Measurements from ENCODE around the gene ACER3.

ACER3 gene

DNA sequence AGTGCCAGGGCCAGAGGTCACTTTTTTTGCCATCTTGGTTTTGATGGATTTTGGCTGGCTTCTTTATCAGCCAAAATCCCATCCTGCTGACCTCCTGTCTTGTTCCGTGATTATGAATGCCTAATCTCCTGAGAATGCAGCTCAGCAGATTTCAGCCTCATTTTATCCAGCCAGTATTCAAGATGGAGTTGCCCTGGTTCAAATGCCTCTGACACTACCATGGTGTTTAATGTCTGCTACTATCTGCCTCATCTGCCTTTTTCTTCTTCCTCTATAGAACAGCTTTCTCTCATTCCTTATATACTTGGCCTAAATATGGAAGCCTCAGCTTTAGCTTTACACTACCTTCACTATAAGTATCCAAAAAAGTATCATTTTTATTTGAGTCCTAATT is 50.7 kb downstream of the ACER3 start:
- Histone ChIP-seq H3K4me3 (replicated peaks; ENCODE audit: insufficient read depth, low read length) (no peak overlapping the region), H3K27ac (replicated peaks) (no peak overlapping the region), H3K27me3 (ENCODE audit: insufficient read depth, poor library complexity, severe bottlenecking) (no peaks in the 10 kb centered on the region)
- TF ChIP-seq GABPA (IDR thresholded peaks at IDR 0.05; ENCODE audit: low read depth) = no peak
- TF ChIP-seq, protein P1, sequence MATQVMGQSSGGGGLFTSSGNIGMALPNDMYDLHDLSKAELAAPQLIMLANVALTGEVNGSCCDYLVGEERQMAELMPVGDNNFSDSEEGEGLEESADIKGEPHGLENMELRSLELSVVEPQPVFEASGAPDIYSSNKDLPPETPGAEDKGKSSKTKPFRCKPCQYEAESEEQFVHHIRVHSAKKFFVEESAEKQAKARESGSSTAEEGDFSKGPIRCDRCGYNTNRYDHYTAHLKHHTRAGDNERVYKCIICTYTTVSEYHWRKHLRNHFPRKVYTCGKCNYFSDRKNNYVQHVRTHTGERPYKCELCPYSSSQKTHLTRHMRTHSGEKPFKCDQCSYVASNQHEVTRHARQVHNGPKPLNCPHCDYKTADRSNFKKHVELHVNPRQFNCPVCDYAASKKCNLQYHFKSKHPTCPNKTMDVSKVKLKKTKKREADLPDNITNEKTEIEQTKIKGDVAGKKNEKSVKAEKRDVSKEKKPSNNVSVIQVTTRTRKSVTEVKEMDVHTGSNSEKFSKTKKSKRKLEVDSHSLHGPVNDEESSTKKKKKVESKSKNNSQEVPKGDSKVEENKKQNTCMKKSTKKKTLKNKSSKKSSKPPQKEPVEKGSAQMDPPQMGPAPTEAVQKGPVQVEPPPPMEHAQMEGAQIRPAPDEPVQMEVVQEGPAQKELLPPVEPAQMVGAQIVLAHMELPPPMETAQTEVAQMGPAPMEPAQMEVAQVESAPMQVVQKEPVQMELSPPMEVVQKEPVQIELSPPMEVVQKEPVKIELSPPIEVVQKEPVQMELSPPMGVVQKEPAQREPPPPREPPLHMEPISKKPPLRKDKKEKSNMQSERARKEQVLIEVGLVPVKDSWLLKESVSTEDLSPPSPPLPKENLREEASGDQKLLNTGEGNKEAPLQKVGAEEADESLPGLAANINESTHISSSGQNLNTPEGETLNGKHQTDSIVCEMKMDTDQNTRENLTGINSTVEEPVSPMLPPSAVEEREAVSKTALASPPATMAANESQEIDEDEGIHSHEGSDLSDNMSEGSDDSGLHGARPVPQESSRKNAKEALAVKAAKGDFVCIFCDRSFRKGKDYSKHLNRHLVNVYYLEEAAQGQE (IDR thresholded peaks at IDR 0.05; ENCODE audit: insufficient replicate concordance, low read depth) = no peak
- no peak for DNase-seq (ENCODE audit: low read depth in 1 of 2, low spot score in 1 of 2)

DNA sequence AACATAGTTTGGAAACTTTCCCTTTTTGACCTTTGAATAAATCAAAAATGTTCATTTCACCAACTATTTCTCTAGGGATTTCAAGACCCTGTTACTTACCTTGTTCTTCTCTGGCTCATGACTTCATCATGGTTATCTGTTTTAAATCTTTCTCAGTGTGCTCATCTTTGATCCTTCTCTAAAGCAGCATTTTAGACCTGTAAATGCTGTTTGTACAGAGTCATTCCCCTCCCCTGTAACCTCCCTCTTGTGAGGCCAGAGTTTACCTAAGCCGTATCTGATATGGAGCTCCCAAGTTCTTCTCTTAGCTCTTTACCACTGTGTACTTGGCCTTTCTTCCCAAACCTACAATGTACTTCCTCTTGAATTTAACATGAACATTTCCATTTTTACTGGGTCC is 56.0 kb downstream of the ACER3 start:
- no peaks in the 10 kb centered on the region for H3K27me3 ChIP-seq (ENCODE audit: insufficient read depth, poor library complexity, severe bottlenecking)
- no peak overlapping the region for H3K27ac ChIP-seq (replicated peaks)
- no peak overlapping the region for H3K4me3 ChIP-seq (replicated peaks; ENCODE audit: insufficient read depth, low read length)
- TF ChIP-seq, protein P1 (IDR thresholded peaks at IDR 0.05; ENCODE audit: insufficient replicate concordance, low read depth) = no peak
- no peak for DNase-seq (ENCODE audit: low read depth in 1 of 2, low spot score in 1 of 2)

DNA sequence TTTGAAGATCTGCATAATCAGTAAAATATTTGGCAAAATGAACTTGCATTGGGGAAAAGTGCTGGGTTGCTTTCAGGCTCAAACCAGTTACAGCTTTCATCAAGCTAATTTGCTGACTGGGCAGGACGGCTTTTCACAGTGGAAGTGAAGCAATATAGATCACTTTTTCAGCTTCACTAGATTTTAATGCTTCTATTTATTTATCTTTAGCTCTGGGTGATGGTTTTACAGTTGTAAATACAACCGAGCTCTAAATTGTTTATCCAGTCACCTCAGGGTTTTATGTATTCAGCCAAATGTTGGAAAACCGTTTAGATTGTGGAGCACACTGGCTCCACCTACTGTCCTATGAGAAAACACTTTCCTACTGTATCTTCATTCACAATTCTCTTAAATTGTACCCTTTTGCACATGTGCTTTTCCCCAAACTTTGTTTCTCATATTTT is 58.2 kb downstream of the ACER3 start:
- TF ChIP-seq POLR2AphosphoS5 (IDR thresholded peaks at IDR 0.05; ENCODE audit: low read depth) (no peak), SPI1 (IDR thresholded peaks at IDR 0.05; ENCODE audit: borderline replicate concordance, low read depth) (no peak), GABPA (IDR thresholded peaks at IDR 0.05; ENCODE audit: low read depth) (no peak)
- TF ChIP-seq, protein P1 (IDR thresholded peaks at IDR 0.05; ENCODE audit: insufficient replicate concordance, low read depth) = no peak
- TF ChIP-seq, protein P2, sequence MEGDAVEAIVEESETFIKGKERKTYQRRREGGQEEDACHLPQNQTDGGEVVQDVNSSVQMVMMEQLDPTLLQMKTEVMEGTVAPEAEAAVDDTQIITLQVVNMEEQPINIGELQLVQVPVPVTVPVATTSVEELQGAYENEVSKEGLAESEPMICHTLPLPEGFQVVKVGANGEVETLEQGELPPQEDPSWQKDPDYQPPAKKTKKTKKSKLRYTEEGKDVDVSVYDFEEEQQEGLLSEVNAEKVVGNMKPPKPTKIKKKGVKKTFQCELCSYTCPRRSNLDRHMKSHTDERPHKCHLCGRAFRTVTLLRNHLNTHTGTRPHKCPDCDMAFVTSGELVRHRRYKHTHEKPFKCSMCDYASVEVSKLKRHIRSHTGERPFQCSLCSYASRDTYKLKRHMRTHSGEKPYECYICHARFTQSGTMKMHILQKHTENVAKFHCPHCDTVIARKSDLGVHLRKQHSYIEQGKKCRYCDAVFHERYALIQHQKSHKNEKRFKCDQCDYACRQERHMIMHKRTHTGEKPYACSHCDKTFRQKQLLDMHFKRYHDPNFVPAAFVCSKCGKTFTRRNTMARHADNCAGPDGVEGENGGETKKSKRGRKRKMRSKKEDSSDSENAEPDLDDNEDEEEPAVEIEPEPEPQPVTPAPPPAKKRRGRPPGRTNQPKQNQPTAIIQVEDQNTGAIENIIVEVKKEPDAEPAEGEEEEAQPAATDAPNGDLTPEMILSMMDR (IDR thresholded peaks at IDR 0.05; ENCODE audit: insufficient read depth, low read length) = no peak
- Histone ChIP-seq H3K4me3 (replicated peaks; ENCODE audit: insufficient read depth, low read length) (no peak overlapping the region), H3K27ac (replicated peaks) (no peak overlapping the region), H3K27me3 (ENCODE audit: insufficient read depth, poor library complexity, severe bottlenecking) (no peaks in the 10 kb centered on the region)
- DNase-seq (ENCODE audit: low read depth in 1 of 2, low spot score in 1 of 2) = peak; percentile 8 to 23

DNA sequence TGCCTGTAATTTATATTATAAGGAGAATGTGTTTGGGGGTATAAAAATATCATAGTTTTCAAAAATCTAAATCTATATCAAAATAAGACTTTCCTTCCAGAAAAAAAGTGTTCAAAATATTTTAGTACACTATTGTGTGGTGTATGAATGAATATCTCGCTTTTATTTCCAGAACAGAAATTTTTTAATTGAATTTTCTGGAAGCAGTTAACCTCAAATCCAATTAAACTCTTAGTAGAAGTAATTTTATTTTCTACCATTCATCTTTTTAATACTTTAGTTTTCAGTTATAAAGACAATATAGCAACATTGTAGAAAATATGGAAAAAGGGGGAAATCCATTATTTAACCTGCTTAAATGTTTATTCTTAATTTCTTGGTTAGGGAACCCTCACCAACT is 58.7 kb downstream of the ACER3 start:
- no peak overlapping the region for H3K27ac ChIP-seq (replicated peaks)
- DNase-seq (ENCODE audit: low read depth in 1 of 2, low spot score in 1 of 2) = no peak
- no peak overlapping the region for H3K4me3 ChIP-seq (replicated peaks; ENCODE audit: insufficient read depth, low read length)
- TF ChIP-seq, protein P1 (IDR thresholded peaks at IDR 0.05; ENCODE audit: insufficient replicate concordance, low read depth) = no peak
- TF ChIP-seq SPI1 (IDR thresholded peaks at IDR 0.05; ENCODE audit: borderline replicate concordance, low read depth) = no peak
- TF ChIP-seq, protein P2 (IDR thresholded peaks at IDR 0.05; ENCODE audit: insufficient read depth, low read length) = no peak
- TF ChIP-seq GABPA (IDR thresholded peaks at IDR 0.05; ENCODE audit: low read depth) = no peak
- TF ChIP-seq POLR2AphosphoS5 (IDR thresholded peaks at IDR 0.05; ENCODE audit: low read depth) = no peak
- H3K27me3 ChIP-seq (ENCODE audit: insufficient read depth, poor library complexity, severe bottlenecking) = no peaks in the 10 kb centered on the region

Data from HL-60 (cell line).